ENCODE results near the gene DNAI1. TPM values are rescaled to one million over a fixed set of nuclear protein-coding genes. Genes with fewer than 3 reads are reported as not detected.

The DNAI1 gene
- total and polyA plus RNA-seq, 2 of the 13 experiments (the other 11 are each of a cell fraction or from before 2014, with no cell fraction given): not detected

DNA sequence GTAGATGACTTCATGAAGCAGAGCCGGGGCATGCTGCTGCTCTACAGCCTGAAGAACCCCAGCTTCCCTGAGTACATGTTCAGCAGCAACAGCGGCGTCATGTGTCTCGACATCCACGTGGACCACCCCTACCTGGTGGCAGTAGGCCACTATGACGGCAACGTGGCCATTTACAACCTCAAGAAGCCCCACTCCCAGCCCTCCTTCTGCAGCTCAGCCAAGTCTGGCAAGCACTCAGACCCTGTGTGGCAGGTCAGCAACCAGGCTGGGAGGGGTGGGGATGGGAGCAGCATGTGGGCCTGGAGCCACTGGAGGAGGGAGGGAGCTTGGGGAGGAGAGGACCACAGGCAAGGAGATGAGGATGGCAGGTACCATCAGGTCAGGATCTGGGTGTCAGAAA lies 48.0 kb downstream of the DNAI1 start:
- H3K4me2 ChIP-seq (ENCODE audit: low read depth, low read length): no peak overlapping the region
- in situ Hi-C loops (cut with HindIII; ENCODE audit: extremely low pct_ligation_motif_present, low pct_unique_long_range_greater_than_20kb): no loop called here
- H3K79me2 ChIP-seq (ENCODE audit: insufficient read depth, low read length): no peaks in the 10 kb centered on the region
- no peaks in the 10 kb centered on the region for H4K20me1 ChIP-seq (ENCODE audit: insufficient read depth, low read length)
- H3K27me3 ChIP-seq (ENCODE audit: control insufficient read depth in 1 of 2, insufficient read depth in 2 of 2, low read length in 2 of 2): peaks cover 4 to 40% of the 10 kb centered on the region in 2 experiments; a peak in 2 of 5 replicates
- TF ChIP-seq NBN (conservative IDR thresholded peaks at IDR 0.05) (no peak), PRMT3 (CRISPR knock-in tag; IDR thresholded peaks at IDR 0.05; ENCODE audit: borderline replicate concordance, low read depth) (no peak), ZNF629 (CRISPR knock-in tag; conservative IDR thresholded peaks at IDR 0.05) (no peak), ZSCAN29 (CRISPR knock-in tag; conservative IDR thresholded peaks at IDR 0.05) (no peak), ATF1 (CRISPR knock-in tag; IDR thresholded peaks at IDR 0.05) (no peak), NR2F2 (IDR thresholded peaks at IDR 0.05; ENCODE audit: borderline replicate concordance, low read depth) (no peak), ZMYM2 (CRISPR knock-in tag; IDR thresholded peaks at IDR 0.05) (no peak), EEA1 (CRISPR knock-in tag; IDR thresholded peaks at IDR 0.05; ENCODE audit: borderline replicate concordance) (no peak)
- TF ChIP-seq, protein P1, sequence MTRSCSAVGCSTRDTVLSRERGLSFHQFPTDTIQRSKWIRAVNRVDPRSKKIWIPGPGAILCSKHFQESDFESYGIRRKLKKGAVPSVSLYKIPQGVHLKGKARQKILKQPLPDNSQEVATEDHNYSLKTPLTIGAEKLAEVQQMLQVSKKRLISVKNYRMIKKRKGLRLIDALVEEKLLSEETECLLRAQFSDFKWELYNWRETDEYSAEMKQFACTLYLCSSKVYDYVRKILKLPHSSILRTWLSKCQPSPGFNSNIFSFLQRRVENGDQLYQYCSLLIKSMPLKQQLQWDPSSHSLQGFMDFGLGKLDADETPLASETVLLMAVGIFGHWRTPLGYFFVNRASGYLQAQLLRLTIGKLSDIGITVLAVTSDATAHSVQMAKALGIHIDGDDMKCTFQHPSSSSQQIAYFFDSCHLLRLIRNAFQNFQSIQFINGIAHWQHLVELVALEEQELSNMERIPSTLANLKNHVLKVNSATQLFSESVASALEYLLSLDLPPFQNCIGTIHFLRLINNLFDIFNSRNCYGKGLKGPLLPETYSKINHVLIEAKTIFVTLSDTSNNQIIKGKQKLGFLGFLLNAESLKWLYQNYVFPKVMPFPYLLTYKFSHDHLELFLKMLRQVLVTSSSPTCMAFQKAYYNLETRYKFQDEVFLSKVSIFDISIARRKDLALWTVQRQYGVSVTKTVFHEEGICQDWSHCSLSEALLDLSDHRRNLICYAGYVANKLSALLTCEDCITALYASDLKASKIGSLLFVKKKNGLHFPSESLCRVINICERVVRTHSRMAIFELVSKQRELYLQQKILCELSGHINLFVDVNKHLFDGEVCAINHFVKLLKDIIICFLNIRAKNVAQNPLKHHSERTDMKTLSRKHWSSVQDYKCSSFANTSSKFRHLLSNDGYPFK (CRISPR knock-in tag; IDR thresholded peaks at IDR 0.05; ENCODE audit: borderline replicate concordance): no peak
- TF ChIP-seq, protein P2, sequence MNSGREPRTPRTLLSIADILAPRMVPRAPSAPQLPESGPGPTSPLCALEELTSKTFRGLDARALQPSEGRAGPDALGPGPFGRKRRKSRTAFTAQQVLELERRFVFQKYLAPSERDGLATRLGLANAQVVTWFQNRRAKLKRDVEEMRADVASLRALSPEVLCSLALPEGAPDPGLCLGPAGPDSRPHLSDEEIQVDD (CRISPR knock-in tag; IDR thresholded peaks at IDR 0.05; ENCODE audit: borderline replicate concordance): no peak
- no peak for FAIRE-seq
- no peaks in the 10 kb centered on the region for H3K36me3 ChIP-seq (replicated peaks in 1 of 2; ENCODE audit: control insufficient read depth in 1 of 2, insufficient read depth in 2 of 2, low read length in 2 of 2)
- H3K4me3 ChIP-seq (replicated peaks in 1 of 3; ENCODE audit: insufficient read depth in 1 of 3, low read depth in 2 of 3, low read length in 3 of 3): no peak overlapping the region
- CTCF ChIA-PET (ENCODE audit: low intra/inter-chr PET ratio, low total read pairs): no interaction called here
- intact Hi-C loops (cut with micrococcal nuclease; ENCODE audit: unreplicated experiment): loop anchor here (10.0 kb wide), 1 partner anchor 172 kb away; no protein-coding TSS in a partner anchor
- no peak for ATAC-seq
- H3K9ac ChIP-seq (ENCODE audit: insufficient read depth, low read depth, low read length): no peak overlapping the region
- 7% methylated on average over 3 of the region's 7 CpGs for WGBS (ENCODE audit: low lambda C conversion rate)
- H3K27ac ChIP-seq (ENCODE audit: extremely low read length, insufficient read depth, low read length): no peak overlapping the region
- DNase-seq (ENCODE audit: low spot score): no peak
- POLR2A ChIA-PET: interaction anchor here (0.5 kb wide), 1 partner anchor 29 kb away, joined by 3 read pairs; no protein-coding TSS in a partner anchor
- H3K9me3 ChIP-seq (ENCODE audit: low read length): no peaks in the 10 kb centered on the region
- BruUV-seq (replicated peaks): no TSS peak
- peaks cover 15% of the 10 kb centered on the region for H3K4me1 ChIP-seq (ENCODE audit: insufficient read depth, low read length)
- H2AFZ ChIP-seq (ENCODE audit: low read length): no peak overlapping the region

Data from HepG2 (cell line).